K562 (cell line): ENCODE results near the gene AGPAT3. TPM values are rescaled to one million over a fixed set of nuclear protein-coding genes. Genes with fewer than 3 reads are reported as not detected.

Source experiments
- BMI1 ChIP-seq: fragments of 150-350 bp; IDR thresholded peaks from 2 replicates; pipeline ENCODE4 v1.6.1; 2014; ENCODE audit warnings: low read length
- CBFB ChIP-seq: sonication (generic); formaldehyde crosslinking; IDR thresholded peaks from 2 replicates; pipeline ENCODE4 v1.4.0; 2020; ENCODE audit warnings: mild to moderate bottlenecking, missing genetic modification reagents
- HEY1 ChIP-seq: fragments of 250-450 bp; sonication (Bioruptor Pico); IDR thresholded peaks from 2 replicates; pipeline ENCODE4 v1.5.0; 2020; ENCODE audit warnings: mild to moderate bottlenecking, moderate library complexity, borderline replicate concordance
- KLF1 ChIP-seq: fragments of 450-650 bp; IDR thresholded peaks from 2 replicates; pipeline ENCODE4 v1.6.1; 2016; ENCODE audit warnings: missing genetic modification characterization, missing compliant biosample characterization
- MAFK ChIP-seq: IDR thresholded peaks from 2 replicates; pipeline ENCODE4 v1.6.1; 2011; ENCODE audit warnings: low read length, improper control_type of control experiment
- MED1 ChIP-seq: sonication (generic); formaldehyde crosslinking; IDR thresholded peaks from 2 replicates; pipeline ENCODE4 v1.8.1; 2023; ENCODE audit warnings: missing genetic modification reagents, borderline replicate concordance
- NFE2 ChIP-seq: IDR thresholded peaks from 2 replicates; pipeline ENCODE4 v1.6.1; 2014; ENCODE audit warnings: antibody characterized with exemption, low read depth
- NR2C2 ChIP-seq, 2 experiments: fragments of 200-800 bp in 1 of 2; sonication (Bioruptor generic) in 1 of 2; sonication (generic) in 1 of 2; formaldehyde crosslinking in 1 of 2; IDR thresholded peaks; 2 replicates each; pipeline versions ENCODE4 v1.6.1 to v1.8.0; 2016 to 2022; ENCODE audit warnings: mild to moderate bottlenecking in 1 of 2, missing compliant biosample characterization in 1 of 2, missing genetic modification characterization in 1 of 2, missing genetic modification reagents in 1 of 2
- PML ChIP-seq: IDR thresholded peaks from 2 replicates; pipeline ENCODE4 v1.6.1; 2012; ENCODE audit warnings: low read length, inconsistent platforms
- SIN3A ChIP-seq, 2 experiments: fragments of 150-350 bp in 1 of 2; IDR thresholded peaks; 2 replicates each; pipeline ENCODE4 v1.6.1; 2011 to 2016; ENCODE audit warnings: borderline replicate concordance in 2 of 2, low read depth in 2 of 2, low read length in 2 of 2, mild to moderate bottlenecking in 2 of 2, moderate library complexity in 2 of 2; ENCODE audit not compliant: control insufficient read depth in 1 of 2
- SRSF3 ChIP-seq: fragments of 200-400 bp; formaldehyde crosslinking; IDR thresholded peaks from 2 replicates; pipeline ENCODE4 v1.6.1; 2016; ENCODE audit warnings: mild to moderate bottlenecking, low read length, moderate library complexity; ENCODE audit not compliant: insufficient read depth
- STAT5B ChIP-seq: fragments of 250-450 bp; sonication (Bioruptor Pico); IDR thresholded peaks from 2 replicates; pipeline ENCODE4 v1.8.0; 2021; ENCODE audit warnings: mild to moderate bottlenecking, inconsistent platforms
- TAF1 ChIP-seq: IDR thresholded peaks from 2 replicates; pipeline ENCODE4 v1.6.1; 2011; ENCODE audit warnings: mild to moderate bottlenecking, low read length, moderate library complexity; ENCODE audit not compliant: insufficient read depth, control insufficient read depth, severe bottlenecking; ENCODE audit errors: extremely low read depth
- TSC22D4 ChIP-seq: fragments of 450-650 bp; IDR thresholded peaks from 2 replicates; pipeline ENCODE4 v1.6.1; 2016; ENCODE audit warnings: missing genetic modification characterization, missing biosample characterization, control low read depth
- ZNF197 ChIP-seq: fragments of 200-800 bp; sonication (Bioruptor generic); IDR thresholded peaks from 2 replicates; pipeline ENCODE4 v1.6.1; 2016; ENCODE audit warnings: low read depth, missing genetic modification characterization, missing compliant biosample characterization
- polyA plus RNA-seq, 8 experiments: library from polyadenylated mRNA; depleted of rRNA in 4 of 8; stranded (reverse) in 5 of 8; unstranded in 3 of 8; fragments of >200 nt; fragmentation: Nextera tagmentation in 2 of 8; fragmentation: Illumina TruSeq in 1 of 8; extraction: Ambion mirVana in 2 of 8; extraction: Trizol in 1 of 8; gene quantifications; 2 replicates each; pipeline versions ENCODE4 v1.2.1 to v1.2.3, GENCODE V29; 2011 to 2014; ENCODE audit warnings: inconsistent platforms in 1 of 8, missing spikeins in 1 of 8
- total RNA-seq, 7 experiments: library from RNA; depleted of rRNA in 6 of 7; stranded (reverse); fragments of >200 nt in 6 of 7; fragmentation: Illumina TruSeq in 2 of 7; extraction: Trizol in 2 of 7; gene quantifications; 2 replicates each; pipeline versions ENCODE4 v1.2.1 to v1.2.3, GENCODE V29; 2011 to 2021; ENCODE audit warnings: low replicate concordance in 1 of 7
- TF ChIP-seq, protein P1 (sequence below): sonication (generic); formaldehyde crosslinking; IDR thresholded peaks from 2 replicates; pipeline ENCODE4 v1.8.0; 2022; ENCODE audit warnings: mild to moderate bottlenecking, missing genetic modification reagents
- TF ChIP-seq, protein P2 (sequence below): fragments of 450-650 bp; IDR thresholded peaks from 2 replicates; pipeline ENCODE4 v1.6.1; 2017; ENCODE audit warnings: antibody characterized with exemption, mild to moderate bottlenecking
- TF ChIP-seq, protein P3 (sequence below): fragments of 450-650 bp; IDR thresholded peaks from 2 replicates; pipeline ENCODE4 v1.6.1; 2017; ENCODE audit warnings: antibody characterized with exemption

Gene AGPAT3
- total and polyA plus RNA-seq, 9 of the 15 experiments (the other 6 are each of a cell fraction or from before 2014, with no cell fraction given): 1.5 to 88.4 (median 35.7) TPM

DNA sequence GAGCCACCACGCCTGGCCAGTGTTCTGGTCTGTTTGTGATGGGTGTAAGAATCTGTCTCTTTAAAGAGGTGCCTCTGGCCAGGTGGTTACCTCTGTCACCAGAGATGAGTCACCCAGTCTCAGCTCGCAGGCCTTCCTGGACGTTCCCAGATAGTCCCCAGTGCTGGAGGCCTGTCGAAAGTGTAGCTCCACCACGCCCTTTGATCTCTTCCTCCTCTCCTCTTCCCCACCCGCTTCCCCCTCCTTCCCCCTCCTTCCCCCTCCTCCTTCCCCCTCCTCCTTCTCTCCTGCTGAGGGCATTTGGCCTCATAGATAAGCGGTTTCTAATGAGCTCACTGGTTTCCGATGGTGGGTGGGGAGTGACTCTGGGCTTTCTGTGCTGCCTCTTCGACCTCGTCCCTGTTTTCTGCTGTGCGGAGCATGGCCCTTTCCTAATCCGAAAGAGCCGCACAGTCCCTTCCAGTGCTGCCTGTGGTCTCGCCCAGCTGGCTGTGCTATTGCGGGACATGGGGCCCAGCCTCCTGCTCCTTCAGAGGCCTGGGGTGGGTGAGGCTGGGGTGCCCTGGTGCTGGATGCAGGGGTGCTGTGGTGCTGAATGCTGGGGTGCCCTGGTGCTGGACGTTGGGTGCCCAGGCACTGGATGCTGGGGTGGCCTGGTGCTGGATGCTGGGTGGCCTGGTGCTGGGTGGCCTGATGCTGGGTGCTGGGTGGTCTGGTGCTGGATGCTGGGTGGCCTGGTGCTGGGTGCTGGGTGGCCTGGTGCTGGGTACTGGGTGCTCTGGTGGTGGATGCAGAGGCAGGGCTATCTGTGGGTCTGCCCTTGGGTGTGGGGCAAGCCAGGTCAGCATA is 19.2 kb downstream of the AGPAT3 start (continued):
- peak; percentile 79; the same call in 1 of the 2 replicates for TF ChIP-seq TSC22D4 (tag)
- TF ChIP-seq CBFB: 0 out of 2 replicates have a peak, but pooled peaks have one; percentile 77
- TF ChIP-seq MED1 (CRISPR knock-in tag): no peak
- peak; percentile 93; the same call in 1 of the 2 replicates for TF ChIP-seq SRSF3
- TF ChIP-seq BMI1: no peak
- TF ChIP-seq NFE2: peak; percentile 90
- peak; percentile 68; the same call in 1 of the 2 replicates for TF ChIP-seq PML
- TF ChIP-seq, protein P1, sequence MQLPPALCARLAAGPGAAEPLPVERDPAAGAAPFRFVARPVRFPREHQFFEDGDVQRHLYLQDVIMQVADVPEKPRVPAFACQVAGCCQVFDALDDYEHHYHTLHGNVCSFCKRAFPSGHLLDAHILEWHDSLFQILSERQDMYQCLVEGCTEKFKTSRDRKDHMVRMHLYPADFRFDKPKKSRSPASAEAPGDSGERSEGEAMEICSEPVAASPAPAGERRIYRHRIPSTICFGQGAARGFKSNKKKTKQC (CRISPR knock-in tag): no peak
- peak in 1 of 2 experiments; percentile 64; a peak in 2 of 4 replicates for TF ChIP-seq SIN3A (IDR thresholded peaks at IDR 0.05; ENCODE audit: borderline replicate concordance in 2 of 2, control insufficient read depth in 1 of 2, low read depth in 2 of 2, low read length in 2 of 2)
- TF ChIP-seq KLF1: peak; percentile 73; the same call in 1 of the 2 replicates
- TF ChIP-seq ZNF197 (CRISPR knock-in tag): no peak
- TF ChIP-seq NR2C2 (CRISPR knock-in tag; IDR thresholded peaks at IDR 0.05): no peak; the same call in 1 of the 2 replicates
- peak; percentile 87 for TF ChIP-seq NR2C2 (tag; IDR thresholded peaks at IDR 0.05)
- no peak for TF ChIP-seq HEY1
- TF ChIP-seq, protein P2, sequence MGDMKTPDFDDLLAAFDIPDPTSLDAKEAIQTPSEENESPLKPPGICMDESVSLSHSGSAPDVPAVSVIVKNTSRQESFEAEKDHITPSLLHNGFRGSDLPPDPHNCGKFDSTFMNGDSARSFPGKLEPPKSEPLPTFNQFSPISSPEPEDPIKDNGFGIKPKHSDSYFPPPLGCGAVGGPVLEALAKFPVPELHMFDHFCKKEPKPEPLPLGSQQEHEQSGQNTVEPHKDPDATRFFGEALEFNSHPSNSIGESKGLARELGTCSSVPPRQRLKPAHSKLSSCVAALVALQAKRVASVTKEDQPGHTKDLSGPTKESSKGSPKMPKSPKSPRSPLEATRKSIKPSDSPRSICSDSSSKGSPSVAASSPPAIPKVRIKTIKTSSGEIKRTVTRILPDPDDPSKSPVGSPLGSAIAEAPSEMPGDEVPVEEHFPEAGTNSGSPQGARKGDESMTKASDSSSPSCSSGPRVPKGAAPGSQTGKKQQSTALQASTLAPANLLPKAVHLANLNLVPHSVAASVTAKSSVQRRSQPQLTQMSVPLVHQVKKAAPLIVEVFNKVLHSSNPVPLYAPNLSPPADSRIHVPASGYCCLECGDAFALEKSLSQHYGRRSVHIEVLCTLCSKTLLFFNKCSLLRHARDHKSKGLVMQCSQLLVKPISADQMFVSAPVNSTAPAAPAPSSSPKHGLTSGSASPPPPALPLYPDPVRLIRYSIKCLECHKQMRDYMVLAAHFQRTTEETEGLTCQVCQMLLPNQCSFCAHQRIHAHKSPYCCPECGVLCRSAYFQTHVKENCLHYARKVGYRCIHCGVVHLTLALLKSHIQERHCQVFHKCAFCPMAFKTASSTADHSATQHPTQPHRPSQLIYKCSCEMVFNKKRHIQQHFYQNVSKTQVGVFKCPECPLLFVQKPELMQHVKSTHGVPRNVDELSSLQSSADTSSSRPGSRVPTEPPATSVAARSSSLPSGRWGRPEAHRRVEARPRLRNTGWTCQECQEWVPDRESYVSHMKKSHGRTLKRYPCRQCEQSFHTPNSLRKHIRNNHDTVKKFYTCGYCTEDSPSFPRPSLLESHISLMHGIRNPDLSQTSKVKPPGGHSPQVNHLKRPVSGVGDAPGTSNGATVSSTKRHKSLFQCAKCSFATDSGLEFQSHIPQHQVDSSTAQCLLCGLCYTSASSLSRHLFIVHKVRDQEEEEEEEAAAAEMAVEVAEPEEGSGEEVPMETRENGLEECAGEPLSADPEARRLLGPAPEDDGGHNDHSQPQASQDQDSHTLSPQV: peak; percentile 95
- TF ChIP-seq STAT5B (CRISPR knock-in tag): no peak
- peak; percentile 59 for TF ChIP-seq TAF1
- TF ChIP-seq MAFK: peak; percentile 57
- TF ChIP-seq, protein P3, sequence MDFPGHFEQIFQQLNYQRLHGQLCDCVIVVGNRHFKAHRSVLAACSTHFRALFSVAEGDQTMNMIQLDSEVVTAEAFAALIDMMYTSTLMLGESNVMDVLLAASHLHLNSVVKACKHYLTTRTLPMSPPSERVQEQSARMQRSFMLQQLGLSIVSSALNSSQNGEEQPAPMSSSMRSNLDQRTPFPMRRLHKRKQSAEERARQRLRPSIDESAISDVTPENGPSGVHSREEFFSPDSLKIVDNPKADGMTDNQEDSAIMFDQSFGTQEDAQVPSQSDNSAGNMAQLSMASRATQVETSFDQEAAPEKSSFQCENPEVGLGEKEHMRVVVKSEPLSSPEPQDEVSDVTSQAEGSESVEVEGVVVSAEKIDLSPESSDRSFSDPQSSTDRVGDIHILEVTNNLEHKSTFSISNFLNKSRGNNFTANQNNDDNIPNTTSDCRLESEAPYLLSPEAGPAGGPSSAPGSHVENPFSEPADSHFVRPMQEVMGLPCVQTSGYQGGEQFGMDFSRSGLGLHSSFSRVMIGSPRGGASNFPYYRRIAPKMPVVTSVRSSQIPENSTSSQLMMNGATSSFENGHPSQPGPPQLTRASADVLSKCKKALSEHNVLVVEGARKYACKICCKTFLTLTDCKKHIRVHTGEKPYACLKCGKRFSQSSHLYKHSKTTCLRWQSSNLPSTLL: no peak
